Mucosa of rectum (tissue), 2 donors: ENCODE measurements around the gene HIC1.
A peak's percentile ranks its signal among the peaks of the same experiment; 100 is the strongest.

ENCODE experiments used
- H3K27ac ChIP-seq, 2 donors: one replicate each; pipeline ENCODE4 v1.7.0; 2013; ENCODE audit warnings: inconsistent platforms in 2 of 2, low read depth in 2 of 2, low read length in 2 of 2
- H3K27me3 ChIP-seq, 2 donors: one replicate each; pipeline ENCODE4 v1.7.0; 2013; ENCODE audit warnings: low read length in 2 of 2; ENCODE audit not compliant: control insufficient read depth in 2 of 2, insufficient read depth in 2 of 2
- H3K36me3 ChIP-seq, 2 donors: one replicate each; pipeline ENCODE4 v1.7.0; 2013; ENCODE audit warnings: low read length in 2 of 2; ENCODE audit not compliant: control insufficient read depth in 2 of 2, insufficient read depth in 2 of 2
- H3K4me1 ChIP-seq, 2 donors: one replicate each; pipeline ENCODE4 v1.7.0; 2013; ENCODE audit warnings: low read length in 2 of 2, mild to moderate bottlenecking in 1 of 2; ENCODE audit not compliant: control insufficient read depth in 2 of 2, insufficient read depth in 2 of 2
- H3K4me3 ChIP-seq, 2 donors: one replicate each; pipeline ENCODE4 v1.7.0; 2013; ENCODE audit warnings: low read length in 2 of 2
- H3K9ac ChIP-seq, 2 donors: one replicate each; pipeline ENCODE4 v1.7.0; 2013; ENCODE audit warnings: low read length in 2 of 2, low read depth in 1 of 2, mild to moderate bottlenecking in 1 of 2
- H3K9me3 ChIP-seq, 2 donors: one replicate each; pipeline ENCODE4 v1.7.0; 2013; ENCODE audit warnings: low read length in 2 of 2; ENCODE audit not compliant: control insufficient read depth in 2 of 2
- donor health status: healthy.
- donor health status: Normal muscosa, but diverticular disease.

HIC1 gene

GRCh38 chr17:2060681-2061440, 6.0 kb downstream of the HIC1 start:
- peak overlapping the region; percentile 6 to 39 for H3K9ac ChIP-seq
- H3K4me1 ChIP-seq, result peaks cover 21 to 45% of the 10 kb centered on the region in 2 donors
- H3K9me3 ChIP-seq, result no peaks in the 10 kb centered on the region
- peak overlapping the region; percentile 74 to 83 for H3K27ac ChIP-seq
- peaks cover 11 to 19% of the 10 kb centered on the region in 2 donors for H3K36me3 ChIP-seq
- H3K4me3 ChIP-seq, result no peak overlapping the region
- peaks cover 4 to 13% of the 10 kb centered on the region in 2 donors for H3K27me3 ChIP-seq

GRCh38 chr17:2061441-2061958, 6.6 kb downstream of the HIC1 start:
- no peaks in the 10 kb centered on the region for H3K9me3 ChIP-seq
- peak overlapping the region in 1 of 2 donors; percentile 34 for H3K9ac ChIP-seq
- H3K27ac ChIP-seq, result peak overlapping the region; percentile 74 to 83
- H3K27me3 ChIP-seq, result peaks cover 4 to 9% of the 10 kb centered on the region in 2 donors
- H3K4me3 ChIP-seq, result no peak overlapping the region
- peaks cover 25 to 45% of the 10 kb centered on the region in 2 donors for H3K4me1 ChIP-seq
- H3K36me3 ChIP-seq, result peaks cover 18 to 25% of the 10 kb centered on the region in 2 donors

GRCh38 chr17:2062571-2063183, 7.8 kb downstream of the HIC1 start:
- peak overlapping the region in 1 of 2 donors; percentile 13 for H3K9ac ChIP-seq

GRCh38 chr17:2063261-2064146, 8.6 kb downstream of the HIC1 start:
- Histone ChIP-seq H3K27ac (peak overlapping the region; percentile 68 to 83), H3K4me3 (no peak overlapping the region), H3K9me3 (no peaks in the 10 kb centered on the region), H3K4me1 (peaks cover 29 to 52% of the 10 kb centered on the region in 2 donors), H3K36me3 (peaks cover 20 to 33% of the 10 kb centered on the region in 2 donors), H3K9ac (peak overlapping the region in 1 of 2 donors; percentile 32), H3K27me3 (no peaks in the 10 kb centered on the region)

More at GRCh38 chr17:2062571-2063183, 7.8 kb downstream of the HIC1 start:
- Histone ChIP-seq H3K9me3 (no peaks in the 10 kb centered on the region), H3K4me3 (no peak overlapping the region), H3K27me3 (peaks cover 3 to 6% of the 10 kb centered on the region in 2 donors), H3K36me3 (peaks cover 20 to 27% of the 10 kb centered on the region in 2 donors), H3K27ac (peak overlapping the region; percentile 68 to 83), H3K4me1 (peaks cover 34 to 53% of the 10 kb centered on the region in 2 donors)

- H3K4me1 ChIP-seq, result peaks cover 31 to 55% of the 10 kb centered on the region in 2 donors
- H3K9me3 ChIP-seq, result no peaks in the 10 kb centered on the region
- peaks cover 23 to 36% of the 10 kb centered on the region in 2 donors for H3K36me3 ChIP-seq
- H3K27me3 ChIP-seq, result no peaks in the 10 kb centered on the region
- H3K4me3 ChIP-seq, result no peak overlapping the region
- H3K27ac ChIP-seq, result peak overlapping the region; percentile 67 to 83
- H3K9ac ChIP-seq, result no peak overlapping the region
Measured at GRCh38 chr17:2064147-2064489, 9.2 kb downstream of the HIC1 start.

- H3K27me3 ChIP-seq, result no peaks in the 10 kb centered on the region
- peaks cover 31 to 54% of the 10 kb centered on the region in 2 donors for H3K4me1 ChIP-seq
- H3K36me3 ChIP-seq, result peaks cover 23 to 36% of the 10 kb centered on the region in 2 donors
- peak overlapping the region; percentile 57 to 83 for H3K27ac ChIP-seq
- no peaks in the 10 kb centered on the region for H3K9me3 ChIP-seq
- no peak overlapping the region for H3K4me3 ChIP-seq
- peak overlapping the region in 1 of 2 donors; percentile 24 for H3K9ac ChIP-seq
Measured at GRCh38 chr17:2064520-2064971, 9.6 kb downstream of the HIC1 start.

GRCh38 chr17:2064980-2065785, 10.3 kb downstream of the HIC1 start:
- H3K9ac ChIP-seq, result peak overlapping the region in 1 of 2 donors; percentile 24

GRCh38 chr17:2065949-2066400, 11.1 kb downstream of the HIC1 start:
- H3K36me3 ChIP-seq, result peaks cover 18 to 36% of the 10 kb centered on the region in 2 donors
- peaks cover 31 to 40% of the 10 kb centered on the region in 2 donors for H3K4me1 ChIP-seq

More at GRCh38 chr17:2064980-2065785, 10.3 kb downstream of the HIC1 start:
- Histone ChIP-seq H3K36me3 (peaks cover 23 to 36% of the 10 kb centered on the region in 2 donors), H3K9me3 (no peaks in the 10 kb centered on the region), H3K4me3 (no peak overlapping the region), H3K4me1 (peaks cover 31 to 47% of the 10 kb centered on the region in 2 donors), H3K27ac (peak overlapping the region; percentile 57 to 83), H3K27me3 (no peaks in the 10 kb centered on the region)

GRCh38 chr17:2067048-2067561, 12.2 kb downstream of the HIC1 start:
- no peaks in the 10 kb centered on the region for H3K27me3 ChIP-seq
- no peak overlapping the region for H3K4me3 ChIP-seq
- peaks cover 16 to 36% of the 10 kb centered on the region in 2 donors for H3K36me3 ChIP-seq
- H3K27ac ChIP-seq, result peak overlapping the region; percentile 57 to 83
- peak overlapping the region in 1 of 2 donors; percentile 2 for H3K9ac ChIP-seq
- H3K4me1 ChIP-seq, result peaks cover 31 to 43% of the 10 kb centered on the region in 2 donors
- H3K9me3 ChIP-seq, result no peaks in the 10 kb centered on the region

More at GRCh38 chr17:2065949-2066400, 11.1 kb downstream of the HIC1 start:
- Histone ChIP-seq H3K27me3 (no peaks in the 10 kb centered on the region), H3K9me3 (no peaks in the 10 kb centered on the region), H3K4me3 (no peak overlapping the region), H3K27ac (peak overlapping the region; percentile 57 to 83), H3K9ac (peak overlapping the region in 1 of 2 donors; percentile 9)
